SH-SY5Y (cell line): ENCODE data around the gene NR1H4.

Source experiments
- GATA2 ChIP-seq: IDR thresholded peaks from 2 replicates; pipeline ENCODE4 v1.6.1; 2011; ENCODE audit warnings: mild to moderate bottlenecking, low read depth, low read length
- GATA3 ChIP-seq: IDR thresholded peaks from 2 replicates; pipeline ENCODE4 v1.6.1; 2011; ENCODE audit warnings: low read depth, mild to moderate bottlenecking, low read length, moderate library complexity

DNA sequence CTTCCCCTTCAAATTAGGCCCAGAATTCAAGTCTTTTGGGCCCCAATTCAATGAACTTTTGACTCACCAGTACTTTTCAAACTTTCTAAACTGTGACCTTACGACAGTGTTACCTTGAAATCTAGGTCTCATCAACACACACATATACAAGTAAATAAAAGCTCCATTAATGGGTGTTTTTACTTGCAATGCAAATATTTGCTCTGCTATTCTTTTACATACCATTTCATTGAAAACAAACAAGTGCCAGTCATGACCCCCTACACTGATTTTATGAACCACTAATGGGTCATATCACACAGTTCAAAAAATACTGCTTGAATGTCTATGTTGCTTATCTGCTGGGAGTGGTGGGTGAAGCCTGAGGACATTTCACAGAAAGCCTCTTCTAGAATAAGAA, 9.1 kb upstream of the NR1H4 start:
- TF ChIP-seq GATA2 = no peak
- no peak for TF ChIP-seq GATA3
